Measurements from ENCODE around the gene GGTA1. TPM values are rescaled to one million over a fixed set of nuclear protein-coding genes. Genes with fewer than 3 reads are reported as not detected.

GGTA1 gene
- total and polyA plus RNA-seq, 4 donors = 2.4 to 3.3 (median 2.8) TPM

DNA sequence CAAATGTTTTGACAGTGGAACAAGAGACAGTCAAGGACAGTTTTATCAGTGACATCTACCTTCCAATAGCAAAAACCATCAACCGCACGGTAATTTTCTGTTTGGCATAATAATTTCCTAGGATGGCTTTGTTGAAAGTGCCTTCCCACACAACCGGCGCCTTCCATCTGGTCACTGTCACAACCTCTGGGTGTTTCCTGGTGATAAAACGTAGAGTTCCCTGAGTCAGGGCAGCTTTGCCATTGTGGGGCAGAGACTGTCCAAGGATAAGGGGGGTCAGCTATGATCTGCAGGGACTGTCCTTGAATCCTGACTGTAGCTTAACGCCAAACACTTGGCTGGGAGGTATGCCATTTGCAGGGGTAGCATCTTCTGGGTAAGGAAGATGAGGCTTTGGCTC, 47.6 kb downstream of the GGTA1 start:
- no peaks in the 10 kb centered on the region for H3K27me3 ChIP-seq (ENCODE audit: control insufficient read depth in 4 of 4, insufficient read depth in 4 of 4, low read length in 3 of 4)
- no peak overlapping the region for H3K9ac ChIP-seq (ENCODE audit: low read depth in 1 of 2, low read length in 2 of 2)
- DNase-seq (ENCODE audit: low spot score) = no peak
- H3K4me3 ChIP-seq (ENCODE audit: low read depth in 1 of 3, low read length in 3 of 3) = no peak overlapping the region
- H3K27ac ChIP-seq (ENCODE audit: low read depth in 1 of 2, low read length in 2 of 2) = no peak overlapping the region
- WGBS = 90% methylated on average over 6 of the region's 6 CpGs
- no peaks in the 10 kb centered on the region for H3K36me3 ChIP-seq (ENCODE audit: control insufficient read depth in 4 of 4, insufficient read depth in 3 of 4, low read depth in 1 of 4, low read length in 3 of 4)
- H3K9me3 ChIP-seq (ENCODE audit: control insufficient read depth in 4 of 4, low read length in 3 of 4) = no peaks in the 10 kb centered on the region
- H3K4me1 ChIP-seq (ENCODE audit: control insufficient read depth in 4 of 4, insufficient read depth in 4 of 4, low read length in 3 of 4) = no peaks in the 10 kb centered on the region
- TF ChIP-seq HNF4A (conservative IDR thresholded peaks at IDR 0.05) (no peak), HNF4G (IDR thresholded peaks at IDR 0.05) (no peak), SP1 (IDR thresholded peaks at IDR 0.05) (no peak), RXRA (IDR thresholded peaks at IDR 0.05) (no peak), TAF1 (conservative IDR thresholded peaks at IDR 0.05) (no peak), YY1 (IDR thresholded peaks at IDR 0.05) (no peak), FOXA2 (IDR thresholded peaks at IDR 0.05) (no peak), NR2F2 (IDR thresholded peaks at IDR 0.05) (no peak), GABPA (IDR thresholded peaks at IDR 0.05 in 1 of 2, conservative IDR thresholded peaks at IDR 0.05 in 1 of 2) (no peak), JUND (IDR thresholded peaks at IDR 0.05) (no peak), EGR1 (IDR thresholded peaks at IDR 0.05; ENCODE audit: low read depth in 2 of 2) (no peak), FOXA1 (IDR thresholded peaks at IDR 0.05) (no peak), RAD21 (IDR thresholded peaks at IDR 0.05) (no peak)
- TF ChIP-seq, protein P1, sequence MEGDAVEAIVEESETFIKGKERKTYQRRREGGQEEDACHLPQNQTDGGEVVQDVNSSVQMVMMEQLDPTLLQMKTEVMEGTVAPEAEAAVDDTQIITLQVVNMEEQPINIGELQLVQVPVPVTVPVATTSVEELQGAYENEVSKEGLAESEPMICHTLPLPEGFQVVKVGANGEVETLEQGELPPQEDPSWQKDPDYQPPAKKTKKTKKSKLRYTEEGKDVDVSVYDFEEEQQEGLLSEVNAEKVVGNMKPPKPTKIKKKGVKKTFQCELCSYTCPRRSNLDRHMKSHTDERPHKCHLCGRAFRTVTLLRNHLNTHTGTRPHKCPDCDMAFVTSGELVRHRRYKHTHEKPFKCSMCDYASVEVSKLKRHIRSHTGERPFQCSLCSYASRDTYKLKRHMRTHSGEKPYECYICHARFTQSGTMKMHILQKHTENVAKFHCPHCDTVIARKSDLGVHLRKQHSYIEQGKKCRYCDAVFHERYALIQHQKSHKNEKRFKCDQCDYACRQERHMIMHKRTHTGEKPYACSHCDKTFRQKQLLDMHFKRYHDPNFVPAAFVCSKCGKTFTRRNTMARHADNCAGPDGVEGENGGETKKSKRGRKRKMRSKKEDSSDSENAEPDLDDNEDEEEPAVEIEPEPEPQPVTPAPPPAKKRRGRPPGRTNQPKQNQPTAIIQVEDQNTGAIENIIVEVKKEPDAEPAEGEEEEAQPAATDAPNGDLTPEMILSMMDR (IDR thresholded peaks at IDR 0.05; ENCODE audit: low read depth, low read length, missing input control) = no peak
- TF ChIP-seq, protein P2, sequence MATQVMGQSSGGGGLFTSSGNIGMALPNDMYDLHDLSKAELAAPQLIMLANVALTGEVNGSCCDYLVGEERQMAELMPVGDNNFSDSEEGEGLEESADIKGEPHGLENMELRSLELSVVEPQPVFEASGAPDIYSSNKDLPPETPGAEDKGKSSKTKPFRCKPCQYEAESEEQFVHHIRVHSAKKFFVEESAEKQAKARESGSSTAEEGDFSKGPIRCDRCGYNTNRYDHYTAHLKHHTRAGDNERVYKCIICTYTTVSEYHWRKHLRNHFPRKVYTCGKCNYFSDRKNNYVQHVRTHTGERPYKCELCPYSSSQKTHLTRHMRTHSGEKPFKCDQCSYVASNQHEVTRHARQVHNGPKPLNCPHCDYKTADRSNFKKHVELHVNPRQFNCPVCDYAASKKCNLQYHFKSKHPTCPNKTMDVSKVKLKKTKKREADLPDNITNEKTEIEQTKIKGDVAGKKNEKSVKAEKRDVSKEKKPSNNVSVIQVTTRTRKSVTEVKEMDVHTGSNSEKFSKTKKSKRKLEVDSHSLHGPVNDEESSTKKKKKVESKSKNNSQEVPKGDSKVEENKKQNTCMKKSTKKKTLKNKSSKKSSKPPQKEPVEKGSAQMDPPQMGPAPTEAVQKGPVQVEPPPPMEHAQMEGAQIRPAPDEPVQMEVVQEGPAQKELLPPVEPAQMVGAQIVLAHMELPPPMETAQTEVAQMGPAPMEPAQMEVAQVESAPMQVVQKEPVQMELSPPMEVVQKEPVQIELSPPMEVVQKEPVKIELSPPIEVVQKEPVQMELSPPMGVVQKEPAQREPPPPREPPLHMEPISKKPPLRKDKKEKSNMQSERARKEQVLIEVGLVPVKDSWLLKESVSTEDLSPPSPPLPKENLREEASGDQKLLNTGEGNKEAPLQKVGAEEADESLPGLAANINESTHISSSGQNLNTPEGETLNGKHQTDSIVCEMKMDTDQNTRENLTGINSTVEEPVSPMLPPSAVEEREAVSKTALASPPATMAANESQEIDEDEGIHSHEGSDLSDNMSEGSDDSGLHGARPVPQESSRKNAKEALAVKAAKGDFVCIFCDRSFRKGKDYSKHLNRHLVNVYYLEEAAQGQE (IDR thresholded peaks at IDR 0.05) = no peak
- TF ChIP-seq, protein P3, sequence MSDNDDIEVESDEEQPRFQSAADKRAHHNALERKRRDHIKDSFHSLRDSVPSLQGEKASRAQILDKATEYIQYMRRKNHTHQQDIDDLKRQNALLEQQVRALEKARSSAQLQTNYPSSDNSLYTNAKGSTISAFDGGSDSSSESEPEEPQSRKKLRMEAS (IDR thresholded peaks at IDR 0.05) = no peak
- TF ChIP-seq, protein P4, sequence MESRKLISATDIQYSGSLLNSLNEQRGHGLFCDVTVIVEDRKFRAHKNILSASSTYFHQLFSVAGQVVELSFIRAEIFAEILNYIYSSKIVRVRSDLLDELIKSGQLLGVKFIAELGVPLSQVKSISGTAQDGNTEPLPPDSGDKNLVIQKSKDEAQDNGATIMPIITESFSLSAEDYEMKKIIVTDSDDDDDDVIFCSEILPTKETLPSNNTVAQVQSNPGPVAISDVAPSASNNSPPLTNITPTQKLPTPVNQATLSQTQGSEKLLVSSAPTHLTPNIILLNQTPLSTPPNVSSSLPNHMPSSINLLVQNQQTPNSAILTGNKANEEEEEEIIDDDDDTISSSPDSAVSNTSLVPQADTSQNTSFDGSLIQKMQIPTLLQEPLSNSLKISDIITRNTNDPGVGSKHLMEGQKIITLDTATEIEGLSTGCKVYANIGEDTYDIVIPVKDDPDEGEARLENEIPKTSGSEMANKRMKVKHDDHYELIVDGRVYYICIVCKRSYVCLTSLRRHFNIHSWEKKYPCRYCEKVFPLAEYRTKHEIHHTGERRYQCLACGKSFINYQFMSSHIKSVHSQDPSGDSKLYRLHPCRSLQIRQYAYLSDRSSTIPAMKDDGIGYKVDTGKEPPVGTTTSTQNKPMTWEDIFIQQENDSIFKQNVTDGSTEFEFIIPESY (IDR thresholded peaks at IDR 0.05) = no peak
- TF ChIP-seq, protein P5, sequence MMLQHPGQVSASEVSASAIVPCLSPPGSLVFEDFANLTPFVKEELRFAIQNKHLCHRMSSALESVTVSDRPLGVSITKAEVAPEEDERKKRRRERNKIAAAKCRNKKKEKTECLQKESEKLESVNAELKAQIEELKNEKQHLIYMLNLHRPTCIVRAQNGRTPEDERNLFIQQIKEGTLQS (IDR thresholded peaks at IDR 0.05) = no peak
